ENCODE data around the gene IQSEC1. TPM values are rescaled to one million over a fixed set of nuclear protein-coding genes. Genes with fewer than 3 reads are reported as not detected.

IQSEC1 gene
- total and polyA plus RNA-seq, 2 of the 8 experiments (the other 6 are each of a cell fraction or from before 2014, with no cell fraction given): 6.8 to 28.8 TPM

- TF ChIP-seq POU5F1 (IDR thresholded peaks at IDR 0.05; ENCODE audit: low read depth, low read length): no peak
- no peak for TF ChIP-seq FOSL1 (IDR thresholded peaks at IDR 0.05; ENCODE audit: insufficient read depth, low read depth, low read length)
- TF ChIP-seq, protein P1, sequence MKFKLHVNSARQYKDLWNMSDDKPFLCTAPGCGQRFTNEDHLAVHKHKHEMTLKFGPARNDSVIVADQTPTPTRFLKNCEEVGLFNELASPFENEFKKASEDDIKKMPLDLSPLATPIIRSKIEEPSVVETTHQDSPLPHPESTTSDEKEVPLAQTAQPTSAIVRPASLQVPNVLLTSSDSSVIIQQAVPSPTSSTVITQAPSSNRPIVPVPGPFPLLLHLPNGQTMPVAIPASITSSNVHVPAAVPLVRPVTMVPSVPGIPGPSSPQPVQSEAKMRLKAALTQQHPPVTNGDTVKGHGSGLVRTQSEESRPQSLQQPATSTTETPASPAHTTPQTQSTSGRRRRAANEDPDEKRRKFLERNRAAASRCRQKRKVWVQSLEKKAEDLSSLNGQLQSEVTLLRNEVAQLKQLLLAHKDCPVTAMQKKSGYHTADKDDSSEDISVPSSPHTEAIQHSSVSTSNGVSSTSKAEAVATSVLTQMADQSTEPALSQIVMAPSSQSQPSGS (IDR thresholded peaks at IDR 0.05; ENCODE audit: low read length): no peak
- no peak for TF ChIP-seq CHD1 (IDR thresholded peaks at IDR 0.05; ENCODE audit: low read depth, low read length)
- TF ChIP-seq, protein P2, sequence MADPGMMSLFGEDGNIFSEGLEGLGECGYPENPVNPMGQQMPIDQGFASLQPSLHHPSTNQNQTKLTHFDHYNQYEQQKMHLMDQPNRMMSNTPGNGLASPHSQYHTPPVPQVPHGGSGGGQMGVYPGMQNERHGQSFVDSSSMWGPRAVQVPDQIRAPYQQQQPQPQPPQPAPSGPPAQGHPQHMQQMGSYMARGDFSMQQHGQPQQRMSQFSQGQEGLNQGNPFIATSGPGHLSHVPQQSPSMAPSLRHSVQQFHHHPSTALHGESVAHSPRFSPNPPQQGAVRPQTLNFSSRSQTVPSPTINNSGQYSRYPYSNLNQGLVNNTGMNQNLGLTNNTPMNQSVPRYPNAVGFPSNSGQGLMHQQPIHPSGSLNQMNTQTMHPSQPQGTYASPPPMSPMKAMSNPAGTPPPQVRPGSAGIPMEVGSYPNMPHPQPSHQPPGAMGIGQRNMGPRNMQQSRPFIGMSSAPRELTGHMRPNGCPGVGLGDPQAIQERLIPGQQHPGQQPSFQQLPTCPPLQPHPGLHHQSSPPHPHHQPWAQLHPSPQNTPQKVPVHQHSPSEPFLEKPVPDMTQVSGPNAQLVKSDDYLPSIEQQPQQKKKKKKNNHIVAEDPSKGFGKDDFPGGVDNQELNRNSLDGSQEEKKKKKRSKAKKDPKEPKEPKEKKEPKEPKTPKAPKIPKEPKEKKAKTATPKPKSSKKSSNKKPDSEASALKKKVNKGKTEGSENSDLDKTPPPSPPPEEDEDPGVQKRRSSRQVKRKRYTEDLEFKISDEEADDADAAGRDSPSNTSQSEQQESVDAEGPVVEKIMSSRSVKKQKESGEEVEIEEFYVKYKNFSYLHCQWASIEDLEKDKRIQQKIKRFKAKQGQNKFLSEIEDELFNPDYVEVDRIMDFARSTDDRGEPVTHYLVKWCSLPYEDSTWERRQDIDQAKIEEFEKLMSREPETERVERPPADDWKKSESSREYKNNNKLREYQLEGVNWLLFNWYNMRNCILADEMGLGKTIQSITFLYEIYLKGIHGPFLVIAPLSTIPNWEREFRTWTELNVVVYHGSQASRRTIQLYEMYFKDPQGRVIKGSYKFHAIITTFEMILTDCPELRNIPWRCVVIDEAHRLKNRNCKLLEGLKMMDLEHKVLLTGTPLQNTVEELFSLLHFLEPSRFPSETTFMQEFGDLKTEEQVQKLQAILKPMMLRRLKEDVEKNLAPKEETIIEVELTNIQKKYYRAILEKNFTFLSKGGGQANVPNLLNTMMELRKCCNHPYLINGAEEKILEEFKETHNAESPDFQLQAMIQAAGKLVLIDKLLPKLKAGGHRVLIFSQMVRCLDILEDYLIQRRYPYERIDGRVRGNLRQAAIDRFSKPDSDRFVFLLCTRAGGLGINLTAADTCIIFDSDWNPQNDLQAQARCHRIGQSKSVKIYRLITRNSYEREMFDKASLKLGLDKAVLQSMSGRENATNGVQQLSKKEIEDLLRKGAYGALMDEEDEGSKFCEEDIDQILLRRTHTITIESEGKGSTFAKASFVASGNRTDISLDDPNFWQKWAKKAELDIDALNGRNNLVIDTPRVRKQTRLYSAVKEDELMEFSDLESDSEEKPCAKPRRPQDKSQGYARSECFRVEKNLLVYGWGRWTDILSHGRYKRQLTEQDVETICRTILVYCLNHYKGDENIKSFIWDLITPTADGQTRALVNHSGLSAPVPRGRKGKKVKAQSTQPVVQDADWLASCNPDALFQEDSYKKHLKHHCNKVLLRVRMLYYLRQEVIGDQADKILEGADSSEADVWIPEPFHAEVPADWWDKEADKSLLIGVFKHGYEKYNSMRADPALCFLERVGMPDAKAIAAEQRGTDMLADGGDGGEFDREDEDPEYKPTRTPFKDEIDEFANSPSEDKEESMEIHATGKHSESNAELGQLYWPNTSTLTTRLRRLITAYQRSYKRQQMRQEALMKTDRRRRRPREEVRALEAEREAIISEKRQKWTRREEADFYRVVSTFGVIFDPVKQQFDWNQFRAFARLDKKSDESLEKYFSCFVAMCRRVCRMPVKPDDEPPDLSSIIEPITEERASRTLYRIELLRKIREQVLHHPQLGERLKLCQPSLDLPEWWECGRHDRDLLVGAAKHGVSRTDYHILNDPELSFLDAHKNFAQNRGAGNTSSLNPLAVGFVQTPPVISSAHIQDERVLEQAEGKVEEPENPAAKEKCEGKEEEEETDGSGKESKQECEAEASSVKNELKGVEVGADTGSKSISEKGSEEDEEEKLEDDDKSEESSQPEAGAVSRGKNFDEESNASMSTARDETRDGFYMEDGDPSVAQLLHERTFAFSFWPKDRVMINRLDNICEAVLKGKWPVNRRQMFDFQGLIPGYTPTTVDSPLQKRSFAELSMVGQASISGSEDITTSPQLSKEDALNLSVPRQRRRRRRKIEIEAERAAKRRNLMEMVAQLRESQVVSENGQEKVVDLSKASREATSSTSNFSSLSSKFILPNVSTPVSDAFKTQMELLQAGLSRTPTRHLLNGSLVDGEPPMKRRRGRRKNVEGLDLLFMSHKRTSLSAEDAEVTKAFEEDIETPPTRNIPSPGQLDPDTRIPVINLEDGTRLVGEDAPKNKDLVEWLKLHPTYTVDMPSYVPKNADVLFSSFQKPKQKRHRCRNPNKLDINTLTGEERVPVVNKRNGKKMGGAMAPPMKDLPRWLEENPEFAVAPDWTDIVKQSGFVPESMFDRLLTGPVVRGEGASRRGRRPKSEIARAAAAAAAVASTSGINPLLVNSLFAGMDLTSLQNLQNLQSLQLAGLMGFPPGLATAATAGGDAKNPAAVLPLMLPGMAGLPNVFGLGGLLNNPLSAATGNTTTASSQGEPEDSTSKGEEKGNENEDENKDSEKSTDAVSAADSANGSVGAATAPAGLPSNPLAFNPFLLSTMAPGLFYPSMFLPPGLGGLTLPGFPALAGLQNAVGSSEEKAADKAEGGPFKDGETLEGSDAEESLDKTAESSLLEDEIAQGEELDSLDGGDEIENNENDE (IDR thresholded peaks at IDR 0.05; ENCODE audit: insufficient replicate concordance, low read length): no peak
Measured at GRCh38 chr3:13066236-13066635, 7.0 kb downstream of the IQSEC1 start (continued).
